RCC 7860 (cell line): ENCODE data around the gene TLCD3B.
A peak's percentile ranks its signal among the peaks of the same experiment; 100 is the strongest.
"Not testable (repeated sequence)": the region's sequence is repeated elsewhere in the genome, so short reads cannot be mapped to it uniquely, and the experiment has no call there.

ENCODE experiments used
- DNase-seq: peaks from one replicate; pipeline ENCODE4 v3.0.0-alpha.2; 2015; ENCODE audit warnings: low spot score
- FAIRE-seq: peaks from 2 replicates; lab custom pipeline; 2012; peaks lifted over from hg19 to GRCh38; lab: Jason Lieb, UNC

TLCD3B gene

GRCh38 chr16:30027588-30028437, 3.3 kb downstream of the TLCD3B start:
- no peak for DNase-seq
- FAIRE-seq: no peak

- DNase-seq (no peak), FAIRE-seq (no peak)
Measured at GRCh38 chr16:30026449-30026848, 4.6 kb downstream of the TLCD3B start.

GRCh38 chr16:30025574-30025973, 5.5 kb downstream of the TLCD3B start:
- FAIRE-seq (no peak), DNase-seq (no peak)

- DNase-seq (no peak), FAIRE-seq (no peak)
Measured at GRCh38 chr16:30025156-30025555, 5.9 kb downstream of the TLCD3B start.

GRCh38 chr16:30024451-30024850, 6.6 kb downstream of the TLCD3B start:
- no peak for DNase-seq
- FAIRE-seq: no peak

- no peak for DNase-seq
- FAIRE-seq: no peak
Measured at GRCh38 chr16:30023586-30023985, 7.5 kb downstream of the TLCD3B start.

GRCh38 chr16:30022887-30023286, 8.2 kb downstream of the TLCD3B start, which contains the start of gene C16orf92:
C16orf92 (plus strand) TSS chr16:30023198; CDS start chr16:30023341, 143 bp downstream.
- DNase-seq: no peak
- no peak for FAIRE-seq

GRCh38 chr16:30018731-30019158, 12.3 kb downstream of the TLCD3B start:
- FAIRE-seq: peak; percentile 73
- DNase-seq: peak; percentile 90

GRCh38 chr16:30017937-30018336, 13.1 kb downstream of the TLCD3B start:
- DNase-seq, FAIRE-seq: not testable (repeated sequence)

- DNase-seq (no peak), FAIRE-seq (no peak)
Measured at GRCh38 chr16:30017277-30017656, 13.8 kb downstream of the TLCD3B start.

GRCh38 chr16:30016555-30017276, 14.4 kb downstream of the TLCD3B start:
- DNase-seq: no peak
- FAIRE-seq: no peak

- not testable (repeated sequence) for FAIRE-seq, DNase-seq
Measured at GRCh38 chr16:30015450-30015849, 15.6 kb downstream of the TLCD3B start.

- DNase-seq, FAIRE-seq: not testable (repeated sequence)
Measured at GRCh38 chr16:30012598-30012997, 18.5 kb downstream of the TLCD3B start.

GRCh38 chr16:30011714-30012504, 19.2 kb downstream of the TLCD3B start:
- DNase-seq (no peak), FAIRE-seq (no peak)

GRCh38 chr16:30010844-30011713, 20.0 kb downstream of the TLCD3B start, which contains the start of gene DOC2A:
DOC2A (minus strand) TSS chr16:30011027; CDS start chr16:30010222, 805 bp downstream.
- DNase-seq: no peak
- no peak for FAIRE-seq

GRCh38 chr16:30009990-30010843, 20.9 kb downstream of the TLCD3B start:
- DNase-seq (no peak), FAIRE-seq (no peak)

GRCh38 chr16:30009085-30009862, 21.8 kb downstream of the TLCD3B start:
- DNase-seq (no peak), FAIRE-seq (no peak)

- FAIRE-seq: no peak
- no peak for DNase-seq
Measured at GRCh38 chr16:30007378-30007895, 23.6 kb downstream of the TLCD3B start.
